HG03060 (cell line): ENCODE data around the gene PLXNA4.

Experiments
- ATAC-seq: cut with Tn5 transposase; IDR thresholded peaks from one replicate; pipeline ENCODE4 v1.9.1; 2021; ENCODE audit warnings: low read depth, moderate number of reproducible peaks; ENCODE audit not compliant: unreplicated experiment

Gene PLXNA4

GRCh38 chr7:132254455-132254854 is 321.8 kb downstream of the PLXNA4 start:
- no peak for ATAC-seq

- ATAC-seq, result no peak
Measured at GRCh38 chr7:132252793-132253100, 323.5 kb downstream of the PLXNA4 start.

GRCh38 chr7:132251327-132251659 is 325.0 kb downstream of the PLXNA4 start:
- no peak for ATAC-seq

DNA sequence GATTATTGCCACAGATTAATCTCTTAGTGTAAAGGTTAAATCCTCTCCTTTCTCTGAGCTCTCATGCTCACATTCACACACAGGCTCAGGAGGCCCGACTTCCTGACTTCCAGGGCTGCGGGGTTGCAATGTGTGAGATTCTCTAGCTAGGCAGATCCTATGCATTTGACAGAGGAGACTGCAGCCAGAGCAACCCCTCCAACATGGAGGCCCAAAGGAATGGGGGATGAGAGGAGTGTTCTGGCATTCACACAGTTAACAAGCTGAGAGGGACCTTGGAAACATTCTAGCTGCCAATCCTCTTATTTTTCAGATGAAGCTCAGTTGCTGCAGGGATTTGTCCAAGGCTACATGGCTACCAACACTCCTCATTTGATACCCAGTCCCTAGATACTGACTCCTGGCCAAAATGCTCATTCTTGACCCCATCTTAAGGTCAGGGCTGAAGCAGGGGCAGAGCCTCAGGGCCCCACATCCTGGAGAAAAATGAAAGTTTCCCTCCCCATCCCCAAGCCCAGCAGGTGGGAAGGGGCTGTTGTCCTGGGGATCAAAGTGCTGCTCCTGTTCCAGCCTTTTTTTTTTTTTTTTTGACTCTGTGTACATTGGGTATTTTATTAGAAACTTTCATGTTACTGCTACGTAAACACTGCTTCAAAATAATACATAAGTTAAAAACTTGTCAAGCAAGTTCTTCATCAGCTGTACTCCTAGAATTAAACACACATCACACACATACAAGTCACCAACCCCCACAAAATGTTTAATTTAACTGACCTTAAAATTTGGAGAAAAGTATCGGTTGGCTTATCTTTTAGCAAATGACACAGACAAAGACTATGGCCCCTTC is 325.6 kb downstream of the PLXNA4 start:
- no peak for ATAC-seq

- no peak for ATAC-seq
Measured at GRCh38 chr7:132249256-132249971, 326.9 kb downstream of the PLXNA4 start.

- ATAC-seq, result no peak
Measured at GRCh38 chr7:132248841-132249240, 327.4 kb downstream of the PLXNA4 start.

DNA sequence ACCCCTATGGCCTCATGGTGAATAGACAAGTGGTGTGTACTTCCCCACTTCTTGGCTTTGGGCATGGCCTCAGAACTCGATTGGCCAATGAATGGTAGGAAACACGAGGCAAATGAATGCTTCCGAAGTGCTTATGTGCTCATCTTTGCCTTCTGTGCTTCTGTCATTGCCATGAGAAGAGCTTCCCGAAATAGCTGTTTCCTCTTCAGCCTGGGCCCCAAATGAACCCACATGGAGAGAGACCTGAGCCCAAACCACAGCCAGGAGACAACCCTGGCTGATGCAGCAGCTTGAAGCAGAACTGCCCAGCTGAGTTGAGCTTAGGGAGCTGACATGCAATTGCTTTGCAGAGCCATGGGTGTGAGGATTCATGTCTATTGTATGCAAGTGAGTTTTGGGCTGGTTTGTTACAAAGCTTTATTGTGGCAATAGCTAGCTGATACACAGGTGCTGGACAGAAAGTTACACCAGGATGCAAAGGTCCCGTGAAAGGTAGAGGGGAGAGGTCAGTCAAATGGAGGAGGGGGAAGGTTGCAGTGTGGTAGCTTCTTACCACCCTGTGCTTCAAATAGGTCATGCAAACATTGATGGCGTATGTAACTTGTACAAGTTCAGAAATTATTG is 328.2 kb downstream of the PLXNA4 start:
- ATAC-seq, result no peak

DNA sequence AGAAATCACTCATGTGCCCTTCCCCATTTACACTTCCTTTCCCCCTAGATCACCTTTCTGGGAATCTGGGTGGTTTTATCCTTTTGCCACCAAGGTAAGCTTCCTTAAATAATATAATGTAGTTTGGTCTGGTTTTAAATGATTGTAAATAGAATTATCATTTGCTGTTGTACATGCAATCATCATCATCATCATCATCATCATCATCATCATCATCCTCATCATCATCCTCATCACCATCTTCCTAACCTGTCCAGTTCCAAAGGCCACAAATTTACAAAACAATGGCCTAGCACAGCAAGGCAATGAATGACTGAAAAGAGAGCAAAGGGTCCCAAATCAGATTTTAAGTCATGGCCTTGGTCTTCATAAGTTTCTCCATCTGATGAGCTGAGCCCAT is 329.7 kb downstream of the PLXNA4 start:
- no peak for ATAC-seq

- no peak for ATAC-seq
Measured at GRCh38 chr7:132245539-132245938, 330.7 kb downstream of the PLXNA4 start.

- ATAC-seq, result no peak
Measured at GRCh38 chr7:132244903-132245480, 331.3 kb downstream of the PLXNA4 start.

DNA sequence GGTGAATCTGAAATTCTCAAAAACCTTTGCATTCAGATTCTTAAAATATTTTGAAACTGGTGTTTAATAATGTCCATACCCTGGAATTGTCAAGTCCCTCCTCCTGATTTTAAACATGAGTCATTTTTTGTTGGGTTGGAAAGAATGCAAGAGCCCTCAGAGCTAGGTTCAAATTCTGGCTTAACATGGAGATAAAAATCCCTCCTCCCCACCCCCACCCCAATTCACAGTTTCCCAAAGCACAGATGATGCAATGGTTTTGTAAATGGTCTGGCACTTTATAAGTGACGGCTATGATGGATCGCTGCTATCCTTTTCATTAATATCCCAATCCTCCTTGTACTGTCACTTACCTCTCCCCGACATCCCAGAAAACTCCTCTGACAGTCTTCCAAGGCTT is 332.8 kb downstream of the PLXNA4 start:
- no peak for ATAC-seq

DNA sequence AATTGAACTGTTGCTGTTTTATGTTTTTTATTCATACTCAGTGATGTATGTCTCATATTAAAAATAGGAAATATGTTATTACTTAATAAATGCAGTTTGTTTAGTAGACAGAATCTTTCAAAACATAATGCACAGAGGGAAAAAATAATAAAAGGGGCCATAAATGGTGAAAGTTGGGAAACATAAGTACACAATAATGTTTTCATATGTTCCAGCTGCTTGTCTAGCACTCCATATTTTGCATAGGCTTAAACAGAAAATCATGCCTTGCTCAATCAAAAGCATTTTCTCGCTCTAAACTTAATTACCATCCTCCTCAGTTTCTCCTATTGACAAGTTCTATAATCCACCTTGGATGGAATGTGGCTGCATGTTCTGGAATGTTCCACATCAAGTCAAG is 333.2 kb downstream of the PLXNA4 start:
- no peak for ATAC-seq

GRCh38 chr7:132242192-132242812 is 334.0 kb downstream of the PLXNA4 start:
- ATAC-seq, result no peak

- ATAC-seq, result no peak
Measured at GRCh38 chr7:132240821-132241422, 335.3 kb downstream of the PLXNA4 start.

GRCh38 chr7:132240262-132240661 is 336.0 kb downstream of the PLXNA4 start:
- ATAC-seq, result no peak

- no peak for ATAC-seq
Measured at GRCh38 chr7:132239422-132239994, 336.8 kb downstream of the PLXNA4 start.

- ATAC-seq, result no peak
Measured at GRCh38 chr7:132234711-132235110, 341.6 kb downstream of the PLXNA4 start.

DNA sequence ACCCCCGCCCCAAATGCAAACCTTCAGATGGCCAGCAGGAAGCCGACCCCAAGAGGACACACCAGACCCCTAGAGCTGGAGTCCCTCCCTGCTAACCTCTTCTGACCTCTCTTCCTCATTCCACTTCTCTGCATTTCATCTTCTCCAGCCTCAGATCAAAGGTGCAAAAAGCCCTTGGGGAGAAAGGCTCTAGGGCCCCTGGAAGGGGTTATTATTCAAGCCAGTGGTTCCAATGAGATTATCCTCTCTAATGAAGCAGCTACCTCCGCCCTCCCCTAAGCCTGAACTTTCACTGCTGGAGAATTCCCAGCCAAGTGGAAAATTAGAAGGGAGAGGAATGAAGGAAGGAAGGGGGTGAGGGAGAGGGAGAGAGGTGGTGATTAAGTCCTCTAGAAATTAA is 343.9 kb downstream of the PLXNA4 start:
- no peak for ATAC-seq

DNA sequence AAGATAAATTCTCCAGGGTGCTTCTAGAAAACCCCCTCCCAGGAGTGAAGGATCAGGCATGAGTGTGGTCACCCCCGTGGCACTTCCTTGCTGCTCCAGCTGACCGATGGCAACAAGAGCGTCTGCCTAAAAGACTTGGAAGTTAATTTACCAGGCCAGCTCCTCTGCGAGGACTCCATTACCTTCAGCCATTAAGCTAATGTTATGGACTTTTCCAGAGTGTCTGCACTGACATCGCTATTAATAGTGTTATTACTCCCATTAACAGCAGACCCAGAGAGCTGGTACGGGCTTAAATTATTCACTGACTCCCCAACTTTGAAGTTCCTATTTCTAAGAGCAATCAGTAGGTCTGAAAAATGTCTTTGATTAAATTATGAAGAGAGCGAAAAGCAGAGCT is 345.8 kb downstream of the PLXNA4 start:
- no peak for ATAC-seq

- no peak for ATAC-seq
Measured at GRCh38 chr7:132228240-132228639, 348.0 kb downstream of the PLXNA4 start.
